ENCODE data around the gene RECQL5. TPM values are rescaled to one million over a fixed set of nuclear protein-coding genes. Genes with fewer than 3 reads are reported as not detected.

The RECQL5 gene
- polyA plus RNA-seq, 1 donor (not counting 4 experiments of a cell fraction or from before 2014, with no cell fraction given): 11.9 TPM

- Histone ChIP-seq H3K36me3 (ENCODE audit: control insufficient read depth in 2 of 2, extremely low read depth in 1 of 2, insufficient read depth in 2 of 2, low read length in 2 of 2) (peaks cover 0 to 18% of the 10 kb centered on the region in 2 experiments), H3K27me3 (ENCODE audit: control insufficient read depth, extremely low read depth, insufficient read depth, low read length) (no peaks in the 10 kb centered on the region), H3K27ac (ENCODE audit: control insufficient read depth, insufficient read depth, low read length) (no peak overlapping the region), H4K20me1 (ENCODE audit: control insufficient read depth, extremely low read depth, insufficient read depth, low read length) (no peaks in the 10 kb centered on the region), H3K4me1 (ENCODE audit: control insufficient read depth, extremely low read depth, insufficient read depth, low read length) (peaks cover 32% of the 10 kb centered on the region), H2AFZ (ENCODE audit: control insufficient read depth, low read length) (no peak overlapping the region), H3K9ac (ENCODE audit: control insufficient read depth, extremely low read depth, insufficient read depth, low read length) (no peak overlapping the region), H3K79me2 (ENCODE audit: control insufficient read depth, insufficient read depth, low read length) (no peaks in the 10 kb centered on the region), H3K9me3 (ENCODE audit: control insufficient read depth, low read depth, low read length) (no peaks in the 10 kb centered on the region), H3K4me3 (ENCODE audit: control insufficient read depth in 2 of 3, extremely low read depth in 1 of 3, insufficient read depth in 2 of 3, low read depth in 1 of 3, low read length in 3 of 3) (no peak overlapping the region), H3K9me1 (ENCODE audit: control insufficient read depth, extremely low read depth, insufficient read depth, low read length) (no peaks in the 10 kb centered on the region), H3K4me2 (ENCODE audit: control insufficient read depth, extremely low read depth, insufficient read depth, low read depth, low read length) (no peak overlapping the region)
- TF ChIP-seq CTCF (optimal IDR thresholded peaks at IDR 0.05 in 1 of 3, IDR thresholded peaks at IDR 0.05 in 1 of 3, conservative IDR thresholded peaks at IDR 0.05 in 1 of 3; ENCODE audit: extremely low read depth in 1 of 3, insufficient read depth in 2 of 3, low read length in 3 of 3) (peak in 2 of 3 experiments; percentile 25 to 26), EZH2 (IDR thresholded peaks at IDR 0.05; ENCODE audit: low read length) (no peak)
- dilution Hi-C loops (cut with MboI; ENCODE audit: extremely low pct_ligation_motif_present, low sequenced_read_pairs): no loop called here
- DNase-seq (ENCODE audit: low read depth, low spot score) (no peak), FAIRE-seq (no peak)
These were observed 27.0 kb downstream of the RECQL5 start for GRCh38 chr17:75639771-75640555.

GRCh38 chr17:75639327-75639726 is 27.6 kb downstream of the RECQL5 start:
- H3K9me1 ChIP-seq (ENCODE audit: control insufficient read depth, extremely low read depth, insufficient read depth, low read length): no peaks in the 10 kb centered on the region
- no peaks in the 10 kb centered on the region for H4K20me1 ChIP-seq (ENCODE audit: control insufficient read depth, extremely low read depth, insufficient read depth, low read length)
- H3K4me1 ChIP-seq (ENCODE audit: control insufficient read depth, extremely low read depth, insufficient read depth, low read length): peaks cover 26% of the 10 kb centered on the region
- no peaks in the 10 kb centered on the region for H3K79me2 ChIP-seq (ENCODE audit: control insufficient read depth, insufficient read depth, low read length)
- H3K9ac ChIP-seq (ENCODE audit: control insufficient read depth, extremely low read depth, insufficient read depth, low read length): no peak overlapping the region
- H3K4me2 ChIP-seq (ENCODE audit: control insufficient read depth, extremely low read depth, insufficient read depth, low read depth, low read length): no peak overlapping the region
- no peak for TF ChIP-seq EZH2 (IDR thresholded peaks at IDR 0.05; ENCODE audit: low read length)
- no peak for TF ChIP-seq CTCF (optimal IDR thresholded peaks at IDR 0.05 in 1 of 3, IDR thresholded peaks at IDR 0.05 in 1 of 3, conservative IDR thresholded peaks at IDR 0.05 in 1 of 3; ENCODE audit: extremely low read depth in 1 of 3, insufficient read depth in 2 of 3, low read length in 3 of 3)
- no peak overlapping the region for H3K4me3 ChIP-seq (ENCODE audit: control insufficient read depth in 2 of 3, extremely low read depth in 1 of 3, insufficient read depth in 2 of 3, low read depth in 1 of 3, low read length in 3 of 3)
- H3K27ac ChIP-seq (ENCODE audit: control insufficient read depth, insufficient read depth, low read length): no peak overlapping the region
- H3K36me3 ChIP-seq (ENCODE audit: control insufficient read depth in 2 of 2, extremely low read depth in 1 of 2, insufficient read depth in 2 of 2, low read length in 2 of 2): peaks cover 0 to 18% of the 10 kb centered on the region in 2 experiments
- no peaks in the 10 kb centered on the region for H3K9me3 ChIP-seq (ENCODE audit: control insufficient read depth, low read depth, low read length)
- H3K27me3 ChIP-seq (ENCODE audit: control insufficient read depth, extremely low read depth, insufficient read depth, low read length): no peaks in the 10 kb centered on the region
- FAIRE-seq (no peak), DNase-seq (ENCODE audit: low read depth, low spot score) (no peak)
- dilution Hi-C loops (cut with MboI; ENCODE audit: extremely low pct_ligation_motif_present, low sequenced_read_pairs): no loop called here
- no peak overlapping the region for H2AFZ ChIP-seq (ENCODE audit: control insufficient read depth, low read length)
